Measurements from ENCODE around the gene NUDCD2. TPM values are rescaled to one million over a fixed set of nuclear protein-coding genes. Genes with fewer than 3 reads are reported as not detected.

Gene NUDCD2
- total and polyA plus RNA-seq, 9 of the 15 experiments (the other 6 are each of a cell fraction or from before 2014, with no cell fraction given), result 14.6 to 76.9 (median 32.5) TPM

DNA sequence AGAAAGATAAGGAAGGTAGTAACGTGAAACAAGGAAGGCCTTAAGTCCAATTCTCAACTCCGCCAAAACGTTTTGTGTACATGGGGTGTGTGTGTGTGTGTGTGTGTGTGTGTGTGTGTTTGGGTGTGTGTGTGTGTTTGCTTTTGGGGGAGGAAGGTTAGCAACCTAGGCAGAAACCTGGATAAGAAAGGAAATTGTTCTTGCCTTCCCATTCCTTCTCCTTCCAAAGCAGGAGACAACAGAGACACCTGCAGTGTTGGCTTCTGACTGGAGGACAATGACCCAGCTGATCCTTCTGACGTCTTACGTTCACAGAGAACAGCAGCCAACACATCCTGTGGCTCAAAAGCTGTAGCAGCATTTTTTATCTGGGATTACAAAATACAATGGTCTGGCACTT, 26.6 kb downstream of the NUDCD2 start (continued):
- TF ChIP-seq, protein P1, sequence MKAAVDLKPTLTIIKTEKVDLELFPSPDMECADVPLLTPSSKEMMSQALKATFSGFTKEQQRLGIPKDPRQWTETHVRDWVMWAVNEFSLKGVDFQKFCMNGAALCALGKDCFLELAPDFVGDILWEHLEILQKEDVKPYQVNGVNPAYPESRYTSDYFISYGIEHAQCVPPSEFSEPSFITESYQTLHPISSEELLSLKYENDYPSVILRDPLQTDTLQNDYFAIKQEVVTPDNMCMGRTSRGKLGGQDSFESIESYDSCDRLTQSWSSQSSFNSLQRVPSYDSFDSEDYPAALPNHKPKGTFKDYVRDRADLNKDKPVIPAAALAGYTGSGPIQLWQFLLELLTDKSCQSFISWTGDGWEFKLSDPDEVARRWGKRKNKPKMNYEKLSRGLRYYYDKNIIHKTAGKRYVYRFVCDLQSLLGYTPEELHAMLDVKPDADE (conservative IDR thresholded peaks at IDR 0.05; ENCODE audit: control insufficient read depth, low read depth, low read length), result no peak
- TF ChIP-seq STAT5B (CRISPR knock-in tag; IDR thresholded peaks at IDR 0.05), result no peak
- peak; percentile 32; the same call in 1 of the 2 replicates for TF ChIP-seq ZNF589 (CRISPR knock-in tag; IDR thresholded peaks at IDR 0.05; ENCODE audit: low read depth)
- TF ChIP-seq RNF219 (CRISPR knock-in tag; IDR thresholded peaks at IDR 0.05), result no peak
- no peak for TF ChIP-seq JUNB (CRISPR knock-in tag; conservative IDR thresholded peaks at IDR 0.05)
- TF ChIP-seq, protein P2, sequence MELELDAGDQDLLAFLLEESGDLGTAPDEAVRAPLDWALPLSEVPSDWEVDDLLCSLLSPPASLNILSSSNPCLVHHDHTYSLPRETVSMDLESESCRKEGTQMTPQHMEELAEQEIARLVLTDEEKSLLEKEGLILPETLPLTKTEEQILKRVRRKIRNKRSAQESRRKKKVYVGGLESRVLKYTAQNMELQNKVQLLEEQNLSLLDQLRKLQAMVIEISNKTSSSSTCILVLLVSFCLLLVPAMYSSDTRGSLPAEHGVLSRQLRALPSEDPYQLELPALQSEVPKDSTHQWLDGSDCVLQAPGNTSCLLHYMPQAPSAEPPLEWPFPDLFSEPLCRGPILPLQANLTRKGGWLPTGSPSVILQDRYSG (tag; conservative IDR thresholded peaks at IDR 0.05; ENCODE audit: low read depth), result no peak
- 0 out of 2 replicates have a peak, but pooled peaks have one; percentile 6 for TF ChIP-seq NFIC (IDR thresholded peaks at IDR 0.05)

Measured in K562 (cell line).